BJ (cell line): ENCODE measurements around the gene PXDN. TPM values are rescaled to one million over a fixed set of nuclear protein-coding genes. Genes with fewer than 3 reads are reported as not detected.

Experiments used
- CTCF ChIA-PET: fragments of 350-600 bp; formaldehyde crosslinking; extraction: SDS; loops from one replicate; lab custom pipeline; 2021; ENCODE audit warnings: antibody characterized with exemption, inconsistent platforms; lab: Yijun Ruan, JAX
- POLR2A ChIA-PET: fragments of 300-600 bp; sonication (Branson Sonifier 250); formaldehyde crosslinking; extraction: SDS; loops from one replicate; lab custom pipeline; 2021; ENCODE audit warnings: antibody characterized with exemption; lab: Charles Lee
- DNase-seq: peaks from one replicate; pipeline ENCODE4 v3.0.0-alpha.2; 2011; ENCODE audit warnings: low read depth
- H3K27me3 ChIP-seq: 2 replicates; pipeline ENCODE4 v1.6.0; 2011; ENCODE audit warnings: low read length; ENCODE audit not compliant: control insufficient read depth, insufficient read depth
- H3K36me3 ChIP-seq: 2 replicates; pipeline ENCODE4 v1.5.1; 2011; ENCODE audit warnings: low read length; ENCODE audit not compliant: control insufficient read depth, insufficient read depth
- H3K4me3 ChIP-seq: 2 replicates; pipeline ENCODE4 v1.5.1; 2011; ENCODE audit warnings: low read depth, mild to moderate bottlenecking, control low read depth, low read length
- polyA plus RNA-seq: library from polyadenylated mRNA; depleted of rRNA; stranded (reverse); fragments of >200 nt; gene quantifications from 2 replicates; pipeline ENCODE4 v1.2.3, GENCODE V29; 2011
- TF ChIP-seq, protein P1 (sequence below): IDR thresholded peaks from 2 replicates; pipeline ENCODE4 v1.5.1; 2011; ENCODE audit warnings: low read depth, mild to moderate bottlenecking, control low read depth, inconsistent platforms, low read length, moderate library complexity; ENCODE audit not compliant: insufficient read depth

Gene PXDN
- polyA plus RNA-seq, 1 experiment: 212 TPM

DNA sequence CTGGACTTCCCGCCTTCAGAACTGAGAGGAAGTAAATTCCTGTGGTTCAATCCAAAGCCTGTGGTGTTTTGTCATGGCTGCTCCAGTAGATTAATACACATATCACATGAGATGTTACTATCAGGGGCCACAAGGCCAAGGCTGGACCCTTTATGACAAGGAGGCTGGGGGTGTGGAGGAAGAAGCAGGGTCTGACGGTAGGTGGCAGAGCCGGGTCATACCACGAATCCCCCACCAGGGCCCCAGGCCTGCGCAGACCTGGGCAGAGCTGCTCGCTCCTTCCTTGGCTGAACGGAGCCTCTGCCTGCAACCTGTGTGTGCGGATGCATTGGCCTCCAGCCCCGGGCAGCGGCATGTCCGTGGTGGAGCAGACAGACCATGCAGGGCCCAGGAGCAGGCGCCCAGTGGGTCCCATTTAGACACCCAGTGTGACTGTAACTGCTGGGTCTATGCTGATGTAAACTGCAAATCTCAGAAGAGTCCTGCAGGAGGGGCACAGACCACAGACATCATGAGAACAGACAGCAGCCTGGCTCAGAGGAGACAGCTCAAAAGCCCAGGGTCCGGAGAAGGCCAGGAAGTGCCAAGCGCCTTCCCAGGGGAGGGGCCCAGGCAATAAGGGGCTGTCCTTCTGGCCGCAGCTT lies 155.2 kb downstream of the PXDN start:
- TF ChIP-seq, protein P1, sequence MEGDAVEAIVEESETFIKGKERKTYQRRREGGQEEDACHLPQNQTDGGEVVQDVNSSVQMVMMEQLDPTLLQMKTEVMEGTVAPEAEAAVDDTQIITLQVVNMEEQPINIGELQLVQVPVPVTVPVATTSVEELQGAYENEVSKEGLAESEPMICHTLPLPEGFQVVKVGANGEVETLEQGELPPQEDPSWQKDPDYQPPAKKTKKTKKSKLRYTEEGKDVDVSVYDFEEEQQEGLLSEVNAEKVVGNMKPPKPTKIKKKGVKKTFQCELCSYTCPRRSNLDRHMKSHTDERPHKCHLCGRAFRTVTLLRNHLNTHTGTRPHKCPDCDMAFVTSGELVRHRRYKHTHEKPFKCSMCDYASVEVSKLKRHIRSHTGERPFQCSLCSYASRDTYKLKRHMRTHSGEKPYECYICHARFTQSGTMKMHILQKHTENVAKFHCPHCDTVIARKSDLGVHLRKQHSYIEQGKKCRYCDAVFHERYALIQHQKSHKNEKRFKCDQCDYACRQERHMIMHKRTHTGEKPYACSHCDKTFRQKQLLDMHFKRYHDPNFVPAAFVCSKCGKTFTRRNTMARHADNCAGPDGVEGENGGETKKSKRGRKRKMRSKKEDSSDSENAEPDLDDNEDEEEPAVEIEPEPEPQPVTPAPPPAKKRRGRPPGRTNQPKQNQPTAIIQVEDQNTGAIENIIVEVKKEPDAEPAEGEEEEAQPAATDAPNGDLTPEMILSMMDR: no peak
- POLR2A ChIA-PET: no interaction called here
- Histone ChIP-seq H3K4me3 (no peak overlapping the region), H3K27me3 (peaks cover 5% of the 10 kb centered on the region; the same call in 1 of the 2 replicates), H3K36me3 (no peaks in the 10 kb centered on the region)
- CTCF ChIA-PET: interaction anchor here (1.3 kb wide), 1 partner anchor 33 kb away, joined by 3 read pairs; no protein-coding TSS in a partner anchor
- no peak for DNase-seq

DNA sequence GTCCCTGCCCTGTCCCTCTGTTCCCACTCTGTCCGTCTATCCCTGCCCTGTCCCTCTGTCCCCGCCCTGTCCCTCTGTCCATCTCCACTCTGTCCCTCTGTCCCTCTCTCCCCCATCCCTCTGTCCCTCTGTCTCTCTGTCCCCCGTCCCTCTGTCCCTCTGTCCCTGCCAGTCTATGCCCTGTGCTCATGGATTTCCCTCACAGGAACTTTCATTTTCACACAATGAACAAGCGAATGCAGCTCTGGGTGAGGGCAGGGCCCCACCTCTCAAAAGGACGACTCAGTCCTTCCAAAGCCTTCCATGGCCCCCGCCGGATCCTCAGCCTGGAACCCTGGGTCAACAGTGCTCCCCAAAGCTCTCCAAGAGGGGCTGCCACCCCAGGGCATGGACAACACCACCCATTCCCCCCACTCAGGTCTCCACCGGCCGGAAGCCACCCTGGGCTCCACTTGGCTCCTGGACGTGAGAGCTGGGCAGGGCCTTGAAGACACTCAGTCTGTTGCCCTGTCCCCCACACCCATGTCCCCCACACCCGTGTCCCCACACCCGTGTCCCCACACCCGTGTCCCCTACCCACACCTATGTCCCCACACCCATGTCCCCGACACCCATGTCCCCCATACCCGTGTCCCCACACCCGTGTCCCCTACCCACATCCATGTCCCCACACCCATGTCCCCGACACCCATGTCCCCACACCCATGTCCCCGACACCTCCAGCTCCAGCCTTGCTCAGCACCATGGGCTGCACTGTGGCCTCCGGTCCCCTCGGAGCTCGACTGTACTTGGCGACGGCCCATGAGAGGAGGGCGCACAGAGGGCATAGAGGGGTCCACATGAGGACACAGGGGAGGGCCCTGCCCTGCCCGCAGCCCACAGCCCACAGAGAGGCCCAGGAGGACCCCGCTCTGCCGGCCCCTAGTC lies 156.0 kb downstream of the PXDN start:
- CTCF ChIA-PET: interaction anchor here (1.3 kb wide), 1 partner anchor 32 kb away, joined by 3 read pairs; no protein-coding TSS in a partner anchor
- TF ChIP-seq, protein P1: no peak
- no peak for DNase-seq
- H3K27me3 ChIP-seq: peaks cover 5% of the 10 kb centered on the region; the same call in 1 of the 2 replicates
- H3K36me3 ChIP-seq: no peaks in the 10 kb centered on the region
- POLR2A ChIA-PET: no interaction called here
- no peak overlapping the region for H3K4me3 ChIP-seq

DNA sequence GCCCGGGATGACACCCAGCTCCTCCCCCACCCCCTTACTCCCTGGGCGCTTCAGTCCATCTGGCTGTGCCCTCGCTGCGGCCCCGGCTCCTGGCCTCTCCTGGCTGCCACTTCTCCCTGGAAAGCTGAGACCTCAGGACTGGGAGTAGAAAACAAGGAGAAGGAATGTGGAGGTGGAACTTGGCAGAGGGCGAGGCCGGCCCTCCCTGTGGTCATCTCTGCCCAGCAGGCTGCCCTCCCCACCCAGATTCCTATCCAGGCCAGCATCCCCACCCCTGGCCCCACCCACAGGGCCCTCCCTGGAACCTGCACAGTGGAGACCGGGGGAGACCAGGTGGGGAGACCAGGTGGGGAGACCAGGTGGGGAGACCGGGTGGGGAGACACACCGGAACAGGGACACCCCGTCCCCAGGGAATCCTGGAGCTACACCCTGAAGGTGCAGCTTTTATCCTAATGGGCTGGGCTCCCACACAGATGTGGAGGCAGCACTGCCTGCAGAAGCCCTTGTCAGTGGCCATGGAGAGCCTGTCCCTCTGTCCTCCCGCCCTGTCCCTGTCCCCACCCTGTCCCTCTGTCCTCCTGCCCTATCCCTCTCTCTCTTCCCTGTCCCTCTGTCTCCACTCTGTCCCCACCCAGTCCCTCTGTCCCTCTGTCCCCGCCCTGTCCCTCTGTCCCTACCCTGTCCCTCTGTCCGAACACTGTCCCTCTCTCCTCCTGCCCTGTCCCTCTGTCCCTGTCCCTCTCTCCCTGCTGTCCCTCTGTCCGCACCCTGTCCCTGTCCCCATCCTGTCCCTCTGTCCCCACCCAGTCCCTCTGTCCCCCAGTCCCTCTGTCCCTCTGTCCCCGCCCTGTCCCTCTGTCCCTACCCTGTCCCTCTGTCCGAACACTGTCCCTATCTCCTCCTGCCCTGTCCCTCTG lies 157.1 kb downstream of the PXDN start:
- Histone ChIP-seq H3K36me3 (no peaks in the 10 kb centered on the region), H3K27me3 (peaks cover 5% of the 10 kb centered on the region; the same call in 1 of the 2 replicates), H3K4me3 (no peak overlapping the region)
- ChIA-PET CTCF (interaction anchor here (0.7 to 0.8 kb wide), 2 partner anchors 15 to 33 kb away, joined by 3 to 6 read pairs; no protein-coding TSS in a partner anchor), POLR2A (no interaction called here)
- TF ChIP-seq, protein P1: no peak
- DNase-seq: no peak

DNA sequence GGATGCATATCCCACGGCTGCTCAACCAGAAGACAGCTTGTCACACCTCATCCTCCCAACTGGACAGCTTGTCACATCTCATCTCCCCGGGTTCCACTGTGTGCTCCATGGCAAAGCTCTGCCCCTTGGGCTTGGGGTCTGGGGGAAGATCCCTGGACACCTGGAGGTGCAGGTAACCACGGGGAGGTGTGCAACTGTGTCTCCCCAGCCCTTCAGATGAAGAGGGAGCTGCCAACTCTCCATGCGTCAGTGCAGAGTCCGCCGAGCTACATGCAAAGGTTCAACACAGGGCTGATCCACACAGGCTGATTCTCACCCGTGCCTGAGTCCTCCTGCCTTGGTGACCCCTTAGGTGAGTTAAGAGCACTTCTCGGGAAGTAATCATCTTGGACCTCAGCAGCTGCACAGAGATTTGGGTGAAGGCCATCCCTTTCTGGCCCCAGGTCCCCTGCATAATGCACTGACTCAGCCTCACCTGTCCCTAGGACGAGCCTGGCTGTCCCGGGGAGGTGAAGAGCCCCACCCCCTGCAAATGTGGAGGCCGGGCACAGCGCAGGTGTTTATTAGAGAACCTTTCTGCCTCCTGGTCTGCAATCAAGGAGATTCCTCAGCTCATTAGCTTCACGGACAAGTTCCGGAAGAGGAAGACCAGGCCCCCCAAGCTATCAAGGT lies 157.9 kb downstream of the PXDN start:
- ChIA-PET POLR2A (no interaction called here), CTCF (interaction anchor here (0.6 to 0.8 kb wide), 3 partner anchors 16 to 77 kb away, joined by 3 to 6 read pairs (median 3); no protein-coding TSS in a partner anchor)
- no peak for DNase-seq
- Histone ChIP-seq H3K36me3 (no peaks in the 10 kb centered on the region), H3K4me3 (no peak overlapping the region), H3K27me3 (peaks cover 5% of the 10 kb centered on the region; the same call in 1 of the 2 replicates)
- TF ChIP-seq, protein P1: no peak
